Measurements from ENCODE around the gene CTIF.

DNA sequence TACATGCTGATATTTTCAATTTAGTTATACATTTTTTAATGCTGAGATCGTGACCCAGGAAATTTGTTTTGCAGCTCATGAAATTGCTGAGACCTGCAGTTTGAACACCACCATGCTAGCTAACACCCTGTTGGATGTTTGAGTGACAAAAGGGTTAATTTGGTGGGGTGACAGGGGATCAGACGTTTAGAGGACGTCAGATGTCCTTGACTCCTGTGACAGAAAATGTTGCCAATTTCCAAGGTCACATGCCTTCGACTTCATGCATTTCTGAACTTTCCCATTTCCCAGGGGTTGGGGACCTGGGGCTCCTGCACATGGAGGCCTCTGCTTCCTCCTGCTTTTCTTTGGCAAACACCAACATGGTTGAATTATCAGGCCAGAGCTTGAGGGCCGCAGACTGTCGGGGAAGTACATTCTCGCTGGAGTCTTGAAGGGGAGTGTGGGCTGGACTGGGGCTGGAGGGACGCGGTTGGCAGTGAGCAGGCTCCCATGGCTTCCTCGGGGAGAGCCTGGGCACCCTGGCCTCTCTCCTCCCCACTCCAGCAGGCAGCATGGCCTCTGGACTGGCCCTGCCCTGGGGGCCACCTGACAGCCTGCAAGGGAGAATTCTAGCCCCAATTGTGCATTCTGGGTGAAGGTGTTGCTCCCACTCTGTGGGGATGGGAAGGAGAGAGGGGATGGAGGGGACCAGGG, 73.1 kb downstream of the CTIF start:
- TF ChIP-seq, protein P1, sequence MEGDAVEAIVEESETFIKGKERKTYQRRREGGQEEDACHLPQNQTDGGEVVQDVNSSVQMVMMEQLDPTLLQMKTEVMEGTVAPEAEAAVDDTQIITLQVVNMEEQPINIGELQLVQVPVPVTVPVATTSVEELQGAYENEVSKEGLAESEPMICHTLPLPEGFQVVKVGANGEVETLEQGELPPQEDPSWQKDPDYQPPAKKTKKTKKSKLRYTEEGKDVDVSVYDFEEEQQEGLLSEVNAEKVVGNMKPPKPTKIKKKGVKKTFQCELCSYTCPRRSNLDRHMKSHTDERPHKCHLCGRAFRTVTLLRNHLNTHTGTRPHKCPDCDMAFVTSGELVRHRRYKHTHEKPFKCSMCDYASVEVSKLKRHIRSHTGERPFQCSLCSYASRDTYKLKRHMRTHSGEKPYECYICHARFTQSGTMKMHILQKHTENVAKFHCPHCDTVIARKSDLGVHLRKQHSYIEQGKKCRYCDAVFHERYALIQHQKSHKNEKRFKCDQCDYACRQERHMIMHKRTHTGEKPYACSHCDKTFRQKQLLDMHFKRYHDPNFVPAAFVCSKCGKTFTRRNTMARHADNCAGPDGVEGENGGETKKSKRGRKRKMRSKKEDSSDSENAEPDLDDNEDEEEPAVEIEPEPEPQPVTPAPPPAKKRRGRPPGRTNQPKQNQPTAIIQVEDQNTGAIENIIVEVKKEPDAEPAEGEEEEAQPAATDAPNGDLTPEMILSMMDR (IDR thresholded peaks at IDR 0.05): no peak
- no peak for TF ChIP-seq POLR2A (IDR thresholded peaks at IDR 0.05)

Measured in transverse colon (tissue), 3 donors.